AG09319 (cell line): ENCODE measurements around the gene BIRC3.

Experiments used
- DNase-seq: peaks from one replicate; pipeline ENCODE4 v3.0.0-alpha.2; 2010; ENCODE audit warnings: low read depth; ENCODE audit errors: extremely low read depth
- CTCF ChIP-seq: IDR thresholded peaks from 2 replicates; pipeline ENCODE4 v1.5.1; 2011; ENCODE audit warnings: low read depth, mild to moderate bottlenecking, inconsistent platforms, low read length, moderate library complexity

Gene BIRC3

GRCh38 chr11:102276362-102276761, 40.9 kb upstream of the BIRC3 start:
- no peak for DNase-seq
- TF ChIP-seq CTCF = no peak

GRCh38 chr11:102276783-102277182, 40.5 kb upstream of the BIRC3 start:
- no peak for TF ChIP-seq CTCF
- DNase-seq = no peak

- peak; percentile 42 for DNase-seq
- TF ChIP-seq CTCF = peak; percentile 54
Measured at GRCh38 chr11:102279641-102280170, 37.6 kb upstream of the BIRC3 start.

- no peak for DNase-seq
- no peak for TF ChIP-seq CTCF
Measured at GRCh38 chr11:102280245-102280833, 36.9 kb upstream of the BIRC3 start.

GRCh38 chr11:102283116-102283485, 34.2 kb upstream of the BIRC3 start:
- no peak for DNase-seq
- no peak for TF ChIP-seq CTCF

- DNase-seq = no peak
- no peak for TF ChIP-seq CTCF
Measured at GRCh38 chr11:102284008-102284407, 33.3 kb upstream of the BIRC3 start.

GRCh38 chr11:102286292-102286691, 31.0 kb upstream of the BIRC3 start:
- TF ChIP-seq CTCF = no peak
- DNase-seq = no peak
